ENCODE data around the gene AKT2. TPM values are rescaled to one million over a fixed set of nuclear protein-coding genes. Genes with fewer than 3 reads are reported as not detected.
A peak's percentile ranks its signal among the peaks of the same experiment; 100 is the strongest.

The AKT2 gene
- total RNA-seq, 2 donors from 2014 or later, result 190 to 208 TPM

- Mint-ChIP-seq H3K9me3 (no peaks in the 10 kb centered on the region), H3K27ac (peak overlapping the region; percentile 64), H3K36me3 (ENCODE audit: low read depth) (peaks cover 17% of the 10 kb centered on the region), H3K4me1 (peaks cover 23% of the 10 kb centered on the region), H3K4me3 (no peak overlapping the region), H3K27me3 (ENCODE audit: insufficient read depth) (no peaks in the 10 kb centered on the region)
- WGBS, 2 experiments (ENCODE audit: insufficient coverage in 1 of 2, insufficient read length in 1 of 2), result 93 to 94% methylated on average over 9 to 14 of the region's 14 CpGs
- TF ChIP-seq, protein P1, sequence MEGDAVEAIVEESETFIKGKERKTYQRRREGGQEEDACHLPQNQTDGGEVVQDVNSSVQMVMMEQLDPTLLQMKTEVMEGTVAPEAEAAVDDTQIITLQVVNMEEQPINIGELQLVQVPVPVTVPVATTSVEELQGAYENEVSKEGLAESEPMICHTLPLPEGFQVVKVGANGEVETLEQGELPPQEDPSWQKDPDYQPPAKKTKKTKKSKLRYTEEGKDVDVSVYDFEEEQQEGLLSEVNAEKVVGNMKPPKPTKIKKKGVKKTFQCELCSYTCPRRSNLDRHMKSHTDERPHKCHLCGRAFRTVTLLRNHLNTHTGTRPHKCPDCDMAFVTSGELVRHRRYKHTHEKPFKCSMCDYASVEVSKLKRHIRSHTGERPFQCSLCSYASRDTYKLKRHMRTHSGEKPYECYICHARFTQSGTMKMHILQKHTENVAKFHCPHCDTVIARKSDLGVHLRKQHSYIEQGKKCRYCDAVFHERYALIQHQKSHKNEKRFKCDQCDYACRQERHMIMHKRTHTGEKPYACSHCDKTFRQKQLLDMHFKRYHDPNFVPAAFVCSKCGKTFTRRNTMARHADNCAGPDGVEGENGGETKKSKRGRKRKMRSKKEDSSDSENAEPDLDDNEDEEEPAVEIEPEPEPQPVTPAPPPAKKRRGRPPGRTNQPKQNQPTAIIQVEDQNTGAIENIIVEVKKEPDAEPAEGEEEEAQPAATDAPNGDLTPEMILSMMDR (conservative IDR thresholded peaks at IDR 0.05), result no peak
- no peaks in the 10 kb centered on the region for H3K27me3 ChIP-seq (ENCODE audit: control insufficient read depth, insufficient read depth, low read length, poor library complexity, severe bottlenecking)
- H3K4me3 ChIP-seq (ENCODE audit: low read length), result no peak overlapping the region
- no peak overlapping the region for H3K27ac ChIP-seq (ENCODE audit: low read depth, low read length)
- no peaks in the 10 kb centered on the region for H3K4me1 ChIP-seq (ENCODE audit: control insufficient read depth, insufficient read depth, low read length)
- no peak overlapping the region for H3K9ac ChIP-seq (ENCODE audit: extremely low read depth, low read length, poor library complexity, severe bottlenecking)
- peaks cover 34% of the 10 kb centered on the region for H3K36me3 ChIP-seq (ENCODE audit: control insufficient read depth, insufficient read depth, low read length)
- no peak for DNase-seq
- H3K9me3 ChIP-seq (ENCODE audit: control insufficient read depth, low read length), result no peaks in the 10 kb centered on the region
Measured at GRCh38 chr19:40272261-40272660, 12.9 kb downstream of the AKT2 start.

GRCh38 chr19:40271706-40272105 lies 13.4 kb downstream of the AKT2 start:
- no peaks in the 10 kb centered on the region for H3K27me3 Mint-ChIP-seq (ENCODE audit: insufficient read depth)
- no peak overlapping the region for H3K27ac ChIP-seq (ENCODE audit: low read depth, low read length)
- no peaks in the 10 kb centered on the region for H3K9me3 Mint-ChIP-seq
- no peak overlapping the region for H3K9ac ChIP-seq (ENCODE audit: extremely low read depth, low read length, poor library complexity, severe bottlenecking)
- TF ChIP-seq, protein P1 (conservative IDR thresholded peaks at IDR 0.05), result no peak
- H3K4me1 ChIP-seq (ENCODE audit: control insufficient read depth, insufficient read depth, low read length), result no peaks in the 10 kb centered on the region
- H3K27ac Mint-ChIP-seq, result peak overlapping the region; percentile 64
- H3K36me3 Mint-ChIP-seq (ENCODE audit: low read depth), result peaks cover 17% of the 10 kb centered on the region
- H3K4me1 Mint-ChIP-seq, result peaks cover 27% of the 10 kb centered on the region
- H3K4me3 Mint-ChIP-seq, result no peak overlapping the region
- DNase-seq, result no peak
- no peaks in the 10 kb centered on the region for H3K9me3 ChIP-seq (ENCODE audit: control insufficient read depth, low read length)
- no peaks in the 10 kb centered on the region for H3K27me3 ChIP-seq (ENCODE audit: control insufficient read depth, insufficient read depth, low read length, poor library complexity, severe bottlenecking)
- peaks cover 34% of the 10 kb centered on the region for H3K36me3 ChIP-seq (ENCODE audit: control insufficient read depth, insufficient read depth, low read length)
- no peak overlapping the region for H3K4me3 ChIP-seq (ENCODE audit: low read length)
- WGBS, 2 experiments (ENCODE audit: insufficient coverage in 1 of 2, insufficient read length in 1 of 2), result 91 to 100% methylated on average over 2 to 4 of the region's 4 CpGs

GRCh38 chr19:40270362-40271089 lies 14.6 kb downstream of the AKT2 start:
- Histone ChIP-seq H3K9me3 (ENCODE audit: control insufficient read depth, low read length) (no peaks in the 10 kb centered on the region), H3K9ac (ENCODE audit: extremely low read depth, low read length, poor library complexity, severe bottlenecking) (no peak overlapping the region), H3K4me1 (ENCODE audit: control insufficient read depth, insufficient read depth, low read length) (no peaks in the 10 kb centered on the region), H3K27me3 (ENCODE audit: control insufficient read depth, insufficient read depth, low read length, poor library complexity, severe bottlenecking) (no peaks in the 10 kb centered on the region), H3K27ac (ENCODE audit: low read depth, low read length) (no peak overlapping the region), H3K36me3 (ENCODE audit: control insufficient read depth, insufficient read depth, low read length) (peaks cover 34% of the 10 kb centered on the region), H3K4me3 (ENCODE audit: low read length) (no peak overlapping the region)
- Mint-ChIP-seq H3K4me3 (no peak overlapping the region), H3K4me1 (peaks cover 27% of the 10 kb centered on the region), H3K27ac (peak overlapping the region; percentile 58), H3K27me3 (ENCODE audit: insufficient read depth) (no peaks in the 10 kb centered on the region), H3K9me3 (no peaks in the 10 kb centered on the region), H3K36me3 (ENCODE audit: low read depth) (peaks cover 17% of the 10 kb centered on the region)
- TF ChIP-seq, protein P1 (conservative IDR thresholded peaks at IDR 0.05), result peak; percentile 54
- 85 to 90% methylated on average over 10 to 12 of the region's 12 CpGs for WGBS, 2 experiments (ENCODE audit: insufficient coverage in 1 of 2, insufficient read length in 1 of 2)
- DNase-seq, result peak; percentile 73
